ENCODE results near the gene CDH23.

GRCh38 chr10:71547312-71547711 is 150.6 kb downstream of the CDH23 start:
- TF ChIP-seq, protein P1, sequence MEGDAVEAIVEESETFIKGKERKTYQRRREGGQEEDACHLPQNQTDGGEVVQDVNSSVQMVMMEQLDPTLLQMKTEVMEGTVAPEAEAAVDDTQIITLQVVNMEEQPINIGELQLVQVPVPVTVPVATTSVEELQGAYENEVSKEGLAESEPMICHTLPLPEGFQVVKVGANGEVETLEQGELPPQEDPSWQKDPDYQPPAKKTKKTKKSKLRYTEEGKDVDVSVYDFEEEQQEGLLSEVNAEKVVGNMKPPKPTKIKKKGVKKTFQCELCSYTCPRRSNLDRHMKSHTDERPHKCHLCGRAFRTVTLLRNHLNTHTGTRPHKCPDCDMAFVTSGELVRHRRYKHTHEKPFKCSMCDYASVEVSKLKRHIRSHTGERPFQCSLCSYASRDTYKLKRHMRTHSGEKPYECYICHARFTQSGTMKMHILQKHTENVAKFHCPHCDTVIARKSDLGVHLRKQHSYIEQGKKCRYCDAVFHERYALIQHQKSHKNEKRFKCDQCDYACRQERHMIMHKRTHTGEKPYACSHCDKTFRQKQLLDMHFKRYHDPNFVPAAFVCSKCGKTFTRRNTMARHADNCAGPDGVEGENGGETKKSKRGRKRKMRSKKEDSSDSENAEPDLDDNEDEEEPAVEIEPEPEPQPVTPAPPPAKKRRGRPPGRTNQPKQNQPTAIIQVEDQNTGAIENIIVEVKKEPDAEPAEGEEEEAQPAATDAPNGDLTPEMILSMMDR (IDR thresholded peaks at IDR 0.05; ENCODE audit: poor library complexity) = no peak
- TF ChIP-seq EZH2phosphoT487 (IDR thresholded peaks at IDR 0.05; ENCODE audit: low read depth, severe bottlenecking, unreplicated experiment) = no peak
